Uterus (tissue), 2 donors: ENCODE results near the gene MREG.

Experiments
- POLR2A ChIP-seq, 2 donors: fragments of 450-650 bp; IDR thresholded peaks; one replicate each; pipeline ENCODE4 v1.6.1; 2016; ENCODE audit warnings: antibody characterized with exemption in 2 of 2, mild to moderate bottlenecking in 1 of 2, moderate library complexity in 1 of 2
- TF ChIP-seq, protein P1 (sequence below), 4 experiments: fragments of 200-600 bp in 2 of 4; fragments of 450-650 bp in 2 of 4; sonication (generic) in 2 of 4; IDR thresholded peaks; one replicate each; pipeline ENCODE4 v1.5.1; 2016 to 2019; ENCODE audit warnings: antibody characterized with exemption in 4 of 4, mild to moderate bottlenecking in 2 of 4, moderate library complexity in 1 of 4

DNA sequence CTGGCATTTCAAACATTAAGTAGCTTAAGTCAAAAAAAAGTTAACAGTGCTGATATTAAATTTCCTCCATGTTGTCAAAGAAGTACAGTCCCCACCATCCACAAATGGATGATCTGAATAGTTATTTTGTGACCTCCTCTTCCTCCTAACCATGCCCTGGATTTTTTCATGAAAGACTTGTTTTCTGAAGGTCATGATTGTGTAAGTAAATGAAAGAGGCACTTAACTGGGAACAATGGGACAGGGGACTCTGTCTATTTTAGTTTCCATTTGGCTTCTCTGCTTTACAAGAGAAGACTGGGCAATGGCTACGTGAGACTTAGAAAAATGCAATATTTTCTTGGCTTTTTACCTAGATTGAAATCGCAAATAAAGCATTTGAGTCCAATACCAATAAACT, 36.1 kb upstream of the MREG start:
- TF ChIP-seq, protein P1, sequence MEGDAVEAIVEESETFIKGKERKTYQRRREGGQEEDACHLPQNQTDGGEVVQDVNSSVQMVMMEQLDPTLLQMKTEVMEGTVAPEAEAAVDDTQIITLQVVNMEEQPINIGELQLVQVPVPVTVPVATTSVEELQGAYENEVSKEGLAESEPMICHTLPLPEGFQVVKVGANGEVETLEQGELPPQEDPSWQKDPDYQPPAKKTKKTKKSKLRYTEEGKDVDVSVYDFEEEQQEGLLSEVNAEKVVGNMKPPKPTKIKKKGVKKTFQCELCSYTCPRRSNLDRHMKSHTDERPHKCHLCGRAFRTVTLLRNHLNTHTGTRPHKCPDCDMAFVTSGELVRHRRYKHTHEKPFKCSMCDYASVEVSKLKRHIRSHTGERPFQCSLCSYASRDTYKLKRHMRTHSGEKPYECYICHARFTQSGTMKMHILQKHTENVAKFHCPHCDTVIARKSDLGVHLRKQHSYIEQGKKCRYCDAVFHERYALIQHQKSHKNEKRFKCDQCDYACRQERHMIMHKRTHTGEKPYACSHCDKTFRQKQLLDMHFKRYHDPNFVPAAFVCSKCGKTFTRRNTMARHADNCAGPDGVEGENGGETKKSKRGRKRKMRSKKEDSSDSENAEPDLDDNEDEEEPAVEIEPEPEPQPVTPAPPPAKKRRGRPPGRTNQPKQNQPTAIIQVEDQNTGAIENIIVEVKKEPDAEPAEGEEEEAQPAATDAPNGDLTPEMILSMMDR (IDR thresholded peaks at IDR 0.05), result no peak
- TF ChIP-seq POLR2A (IDR thresholded peaks at IDR 0.05), result no peak
